Activated CD4-positive, alpha-beta T cell treated with anti-CD3 and anti-CD28 coated beads, Interleukin-2, amount 10 ng/mL, durations not matched to agents 24 days and 14 days (primary cell): ENCODE data around the gene CIB4. TPM values are rescaled to one million over a fixed set of nuclear protein-coding genes. Genes with fewer than 3 reads are reported as not detected.
"Not testable (repeated sequence)": the region's sequence is repeated elsewhere in the genome, so short reads cannot be mapped to it uniquely, and the experiment has no call there.

Source experiments
- DNase-seq: peaks from one replicate; pipeline ENCODE4 v3.0.0; 2022
- H3K27ac Mint-ChIP-seq: one replicate; pipeline ENCODE4 v1.8.0; 2022; ENCODE audit warnings: mild to moderate bottlenecking, mixed read lengths
- H3K27me3 Mint-ChIP-seq: one replicate; pipeline ENCODE4 v1.8.0; 2022; ENCODE audit warnings: mixed read lengths
- H3K36me3 Mint-ChIP-seq: one replicate; pipeline ENCODE4 v1.8.0; 2022; ENCODE audit warnings: low read depth, mild to moderate bottlenecking, mixed read lengths
- H3K4me1 Mint-ChIP-seq: one replicate; pipeline ENCODE4 v1.8.0; 2021; ENCODE audit warnings: mixed read lengths
- H3K4me3 Mint-ChIP-seq: one replicate; pipeline ENCODE4 v1.8.0; 2022; ENCODE audit warnings: mild to moderate bottlenecking, moderate library complexity, mixed read lengths
- H3K9me3 Mint-ChIP-seq: one replicate; pipeline ENCODE4 v1.8.0; 2021; ENCODE audit warnings: mixed read lengths
- intact Hi-C: fragments of 100-400 bp; cut with micrococcal nuclease; formaldehyde crosslinking; loops from one replicate; pipeline ENCODE4 v1.15.1; 2023
- total RNA-seq: library from RNA; stranded (reverse); gene quantifications from 2 replicates; pipeline ENCODE4 v1.2.3, GENCODE V29; 2022

Gene CIB4
- total RNA-seq, 1 donor from 2014 or later = not detected

- Mint-ChIP-seq H3K4me3 (no peak overlapping the region), H3K36me3 (no peaks in the 10 kb centered on the region), H3K9me3 (no peaks in the 10 kb centered on the region), H3K4me1 (no peaks in the 10 kb centered on the region), H3K27me3 (peaks cover 12% of the 10 kb centered on the region), H3K27ac (no peak overlapping the region)
- intact Hi-C loops = no loop called here
- DNase-seq = no peak
Observed at GRCh38 chr2:26672818-26673393, 31.7 kb upstream of the CIB4 start.

GRCh38 chr2:26672112-26672817 is 31.1 kb upstream of the CIB4 start:
- no peaks in the 10 kb centered on the region for H3K9me3 Mint-ChIP-seq
- no peak for DNase-seq
- peaks cover 7% of the 10 kb centered on the region for H3K27me3 Mint-ChIP-seq
- H3K36me3 Mint-ChIP-seq = no peaks in the 10 kb centered on the region
- no peaks in the 10 kb centered on the region for H3K4me1 Mint-ChIP-seq
- intact Hi-C loops = no loop called here
- no peak overlapping the region for H3K4me3 Mint-ChIP-seq
- no peak overlapping the region for H3K27ac Mint-ChIP-seq

- no peaks in the 10 kb centered on the region for H3K9me3 Mint-ChIP-seq
- intact Hi-C loops = no loop called here
Observed at GRCh38 chr2:26671691-26672090, 30.5 kb upstream of the CIB4 start.

GRCh38 chr2:26670931-26671460 is 29.8 kb upstream of the CIB4 start:
- no peak overlapping the region for H3K27ac Mint-ChIP-seq
- H3K4me1 Mint-ChIP-seq = no peaks in the 10 kb centered on the region
- H3K36me3 Mint-ChIP-seq = no peaks in the 10 kb centered on the region
- intact Hi-C loops = no loop called here
- no peak overlapping the region for H3K4me3 Mint-ChIP-seq
- no peak for DNase-seq
- H3K27me3 Mint-ChIP-seq = peaks cover 9% of the 10 kb centered on the region
- no peaks in the 10 kb centered on the region for H3K9me3 Mint-ChIP-seq

More at GRCh38 chr2:26671691-26672090, 30.5 kb upstream of the CIB4 start:
- Mint-ChIP-seq H3K27me3 (peaks cover 9% of the 10 kb centered on the region), H3K4me1 (no peaks in the 10 kb centered on the region), H3K4me3 (no peak overlapping the region), H3K36me3 (no peaks in the 10 kb centered on the region), H3K27ac (no peak overlapping the region)
- no peak for DNase-seq

GRCh38 chr2:26670171-26670570 is 29.0 kb upstream of the CIB4 start:
- DNase-seq = no peak
- Mint-ChIP-seq H3K4me3 (no peak overlapping the region), H3K27me3 (peaks cover 9% of the 10 kb centered on the region), H3K36me3 (no peaks in the 10 kb centered on the region), H3K4me1 (no peaks in the 10 kb centered on the region), H3K9me3 (no peaks in the 10 kb centered on the region), H3K27ac (no peak overlapping the region)
- intact Hi-C loops = no loop called here

- H3K4me3 Mint-ChIP-seq = no peak overlapping the region
- no peaks in the 10 kb centered on the region for H3K4me1 Mint-ChIP-seq
- intact Hi-C loops = no loop called here
- no peaks in the 10 kb centered on the region for H3K36me3 Mint-ChIP-seq
- no peak overlapping the region for H3K27ac Mint-ChIP-seq
- peaks cover 13% of the 10 kb centered on the region for H3K27me3 Mint-ChIP-seq
- H3K9me3 Mint-ChIP-seq = no peaks in the 10 kb centered on the region
- no peak for DNase-seq
Observed at GRCh38 chr2:26668856-26669750, 27.9 kb upstream of the CIB4 start.

GRCh38 chr2:26668041-26668440 is 26.9 kb upstream of the CIB4 start:
- peaks cover 13% of the 10 kb centered on the region for H3K27me3 Mint-ChIP-seq
- DNase-seq = no peak
- no peak overlapping the region for H3K27ac Mint-ChIP-seq
- H3K4me1 Mint-ChIP-seq = no peaks in the 10 kb centered on the region
- H3K9me3 Mint-ChIP-seq = no peaks in the 10 kb centered on the region
- H3K36me3 Mint-ChIP-seq = no peaks in the 10 kb centered on the region
- H3K4me3 Mint-ChIP-seq = no peak overlapping the region
- intact Hi-C loops = no loop called here

GRCh38 chr2:26666671-26667070 is 25.5 kb upstream of the CIB4 start:
- H3K27me3 Mint-ChIP-seq = peaks cover 9% of the 10 kb centered on the region
- H3K36me3 Mint-ChIP-seq = no peaks in the 10 kb centered on the region
- intact Hi-C loops = no loop called here
- no peaks in the 10 kb centered on the region for H3K4me1 Mint-ChIP-seq
- H3K9me3 Mint-ChIP-seq = no peaks in the 10 kb centered on the region
- no peak overlapping the region for H3K4me3 Mint-ChIP-seq
- no peak overlapping the region for H3K27ac Mint-ChIP-seq
- no peak for DNase-seq

- H3K9me3 Mint-ChIP-seq, intact Hi-C loops, H3K4me1 Mint-ChIP-seq, H3K4me3 Mint-ChIP-seq, DNase-seq, H3K36me3 Mint-ChIP-seq, H3K27me3 Mint-ChIP-seq, H3K27ac Mint-ChIP-seq: not testable (repeated sequence)
Observed at GRCh38 chr2:26665296-26665695, 24.1 kb upstream of the CIB4 start.

GRCh38 chr2:26660363-26660962 is 19.3 kb upstream of the CIB4 start:
- Mint-ChIP-seq H3K27me3 (peaks cover 6% of the 10 kb centered on the region), H3K4me1 (no peaks in the 10 kb centered on the region), H3K9me3 (peaks cover 15% of the 10 kb centered on the region), H3K36me3 (no peaks in the 10 kb centered on the region), H3K4me3 (no peak overlapping the region), H3K27ac (no peak overlapping the region)
- no peak for DNase-seq
- intact Hi-C loops = no loop called here

GRCh38 chr2:26658691-26659346 is 17.7 kb upstream of the CIB4 start:
- H3K4me3 Mint-ChIP-seq = no peak overlapping the region
- no peaks in the 10 kb centered on the region for H3K4me1 Mint-ChIP-seq
- no peak overlapping the region for H3K27ac Mint-ChIP-seq
- peaks cover 15% of the 10 kb centered on the region for H3K9me3 Mint-ChIP-seq
- intact Hi-C loops = no loop called here
- no peaks in the 10 kb centered on the region for H3K36me3 Mint-ChIP-seq
- no peak for DNase-seq
- peaks cover 4% of the 10 kb centered on the region for H3K27me3 Mint-ChIP-seq

GRCh38 chr2:26657265-26657664 is 16.1 kb upstream of the CIB4 start:
- H3K9me3 Mint-ChIP-seq = peaks cover 15% of the 10 kb centered on the region
- H3K36me3 Mint-ChIP-seq = no peaks in the 10 kb centered on the region
- no peak overlapping the region for H3K4me3 Mint-ChIP-seq
- peaks cover 4% of the 10 kb centered on the region for H3K27me3 Mint-ChIP-seq
- intact Hi-C loops = no loop called here
- no peak overlapping the region for H3K27ac Mint-ChIP-seq
- DNase-seq = no peak
- H3K4me1 Mint-ChIP-seq = no peaks in the 10 kb centered on the region

- Mint-ChIP-seq H3K9me3 (peaks cover 15% of the 10 kb centered on the region), H3K36me3 (no peaks in the 10 kb centered on the region), H3K4me1 (no peaks in the 10 kb centered on the region), H3K27ac (no peak overlapping the region), H3K27me3 (peaks cover 7% of the 10 kb centered on the region), H3K4me3 (no peak overlapping the region)
- no peak for DNase-seq
- intact Hi-C loops = no loop called here
Observed at GRCh38 chr2:26655611-26656195, 14.5 kb upstream of the CIB4 start.
